Measurements from ENCODE around the gene WIPF2.

WIPF2 gene

DNA sequence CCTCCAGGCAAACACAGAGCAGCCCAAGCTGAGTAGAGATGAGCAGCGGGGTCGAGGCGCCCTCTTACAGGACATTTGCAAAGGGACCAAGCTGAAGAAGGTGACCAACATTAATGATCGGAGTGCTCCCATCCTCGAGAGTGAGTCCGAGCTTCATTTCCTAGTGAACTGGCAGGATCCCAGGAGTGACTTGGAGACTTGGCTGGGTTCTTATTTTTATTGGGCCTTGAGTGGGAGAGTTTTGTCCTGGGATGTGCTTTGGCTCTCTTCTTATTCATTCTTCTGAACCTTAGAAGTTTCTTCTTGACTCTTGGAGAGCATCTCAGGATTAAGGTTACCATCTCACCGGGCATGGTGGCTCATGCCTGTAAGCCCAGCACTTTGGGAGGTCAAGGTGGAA is 41.4 kb downstream of the WIPF2 start:
- TF ChIP-seq, protein P1, sequence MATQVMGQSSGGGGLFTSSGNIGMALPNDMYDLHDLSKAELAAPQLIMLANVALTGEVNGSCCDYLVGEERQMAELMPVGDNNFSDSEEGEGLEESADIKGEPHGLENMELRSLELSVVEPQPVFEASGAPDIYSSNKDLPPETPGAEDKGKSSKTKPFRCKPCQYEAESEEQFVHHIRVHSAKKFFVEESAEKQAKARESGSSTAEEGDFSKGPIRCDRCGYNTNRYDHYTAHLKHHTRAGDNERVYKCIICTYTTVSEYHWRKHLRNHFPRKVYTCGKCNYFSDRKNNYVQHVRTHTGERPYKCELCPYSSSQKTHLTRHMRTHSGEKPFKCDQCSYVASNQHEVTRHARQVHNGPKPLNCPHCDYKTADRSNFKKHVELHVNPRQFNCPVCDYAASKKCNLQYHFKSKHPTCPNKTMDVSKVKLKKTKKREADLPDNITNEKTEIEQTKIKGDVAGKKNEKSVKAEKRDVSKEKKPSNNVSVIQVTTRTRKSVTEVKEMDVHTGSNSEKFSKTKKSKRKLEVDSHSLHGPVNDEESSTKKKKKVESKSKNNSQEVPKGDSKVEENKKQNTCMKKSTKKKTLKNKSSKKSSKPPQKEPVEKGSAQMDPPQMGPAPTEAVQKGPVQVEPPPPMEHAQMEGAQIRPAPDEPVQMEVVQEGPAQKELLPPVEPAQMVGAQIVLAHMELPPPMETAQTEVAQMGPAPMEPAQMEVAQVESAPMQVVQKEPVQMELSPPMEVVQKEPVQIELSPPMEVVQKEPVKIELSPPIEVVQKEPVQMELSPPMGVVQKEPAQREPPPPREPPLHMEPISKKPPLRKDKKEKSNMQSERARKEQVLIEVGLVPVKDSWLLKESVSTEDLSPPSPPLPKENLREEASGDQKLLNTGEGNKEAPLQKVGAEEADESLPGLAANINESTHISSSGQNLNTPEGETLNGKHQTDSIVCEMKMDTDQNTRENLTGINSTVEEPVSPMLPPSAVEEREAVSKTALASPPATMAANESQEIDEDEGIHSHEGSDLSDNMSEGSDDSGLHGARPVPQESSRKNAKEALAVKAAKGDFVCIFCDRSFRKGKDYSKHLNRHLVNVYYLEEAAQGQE (IDR thresholded peaks at IDR 0.05; ENCODE audit: insufficient read depth in 1 of 2, low read depth in 2 of 2, low read length in 2 of 2) = no peak
- TF ChIP-seq SIN3A (IDR thresholded peaks at IDR 0.05; ENCODE audit: borderline replicate concordance, insufficient read depth, low read length) (no peak), FOXP2 (optimal IDR thresholded peaks at IDR 0.05; ENCODE audit: borderline replicate concordance, extremely low read depth, extremely low read length, insufficient read depth) (no peak), POLR2AphosphoS5 (IDR thresholded peaks at IDR 0.05; ENCODE audit: low read depth, low read length) (no peak), TAF1 (IDR thresholded peaks at IDR 0.05; ENCODE audit: borderline replicate concordance, insufficient read depth, low read length) (no peak)

- TF ChIP-seq FOXP2 (optimal IDR thresholded peaks at IDR 0.05; ENCODE audit: borderline replicate concordance, extremely low read depth, extremely low read length, insufficient read depth) = no peak
- no peak for TF ChIP-seq POLR2AphosphoS5 (IDR thresholded peaks at IDR 0.05; ENCODE audit: low read depth, low read length)
- TF ChIP-seq, protein P1 (IDR thresholded peaks at IDR 0.05; ENCODE audit: insufficient read depth in 1 of 2, low read depth in 2 of 2, low read length in 2 of 2) = no peak
- TF ChIP-seq SIN3A (IDR thresholded peaks at IDR 0.05; ENCODE audit: borderline replicate concordance, insufficient read depth, low read length) = no peak
- TF ChIP-seq TAF1 (IDR thresholded peaks at IDR 0.05; ENCODE audit: borderline replicate concordance, insufficient read depth, low read length) = no peak
Measured at GRCh38 chr17:40264458-40265185, 45.5 kb downstream of the WIPF2 start.

- TF ChIP-seq, protein P1 (IDR thresholded peaks at IDR 0.05; ENCODE audit: insufficient read depth in 1 of 2, low read depth in 2 of 2, low read length in 2 of 2) = no peak
- TF ChIP-seq FOXP2 (optimal IDR thresholded peaks at IDR 0.05; ENCODE audit: borderline replicate concordance, extremely low read depth, extremely low read length, insufficient read depth) = no peak
- TF ChIP-seq POLR2AphosphoS5 (IDR thresholded peaks at IDR 0.05; ENCODE audit: low read depth, low read length) = no peak
- no peak for TF ChIP-seq TAF1 (IDR thresholded peaks at IDR 0.05; ENCODE audit: borderline replicate concordance, insufficient read depth, low read length)
- no peak for TF ChIP-seq SIN3A (IDR thresholded peaks at IDR 0.05; ENCODE audit: borderline replicate concordance, insufficient read depth, low read length)
Measured at GRCh38 chr17:40265337-40265736, 46.2 kb downstream of the WIPF2 start.

DNA sequence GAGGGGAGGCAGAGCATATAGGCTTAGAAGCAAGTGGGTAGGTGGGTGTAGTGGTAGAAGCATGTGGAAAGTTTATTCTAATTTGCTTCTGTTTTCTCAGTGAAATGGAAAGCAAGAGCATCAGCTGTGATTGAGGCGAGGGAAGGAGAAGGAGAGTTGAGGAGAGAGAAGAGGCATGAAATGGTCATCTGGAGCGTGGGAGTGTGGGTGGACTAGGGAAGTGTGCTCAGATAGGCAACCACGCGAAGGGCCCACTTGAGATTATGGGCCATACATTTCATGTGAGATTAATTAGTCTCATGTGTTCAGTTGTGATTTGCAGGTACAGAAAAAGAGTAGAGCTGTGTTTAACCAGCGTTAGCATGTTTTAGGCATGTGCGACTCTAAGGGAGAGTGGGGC is 47.8 kb downstream of the WIPF2 start:
- TF ChIP-seq, protein P1 (IDR thresholded peaks at IDR 0.05; ENCODE audit: insufficient read depth in 1 of 2, low read depth in 2 of 2, low read length in 2 of 2) = no peak
- TF ChIP-seq FOXP2 (optimal IDR thresholded peaks at IDR 0.05; ENCODE audit: borderline replicate concordance, extremely low read depth, extremely low read length, insufficient read depth) = no peak
- TF ChIP-seq TAF1 (IDR thresholded peaks at IDR 0.05; ENCODE audit: borderline replicate concordance, insufficient read depth, low read length) = no peak
- TF ChIP-seq POLR2AphosphoS5 (IDR thresholded peaks at IDR 0.05; ENCODE audit: low read depth, low read length) = no peak
- TF ChIP-seq SIN3A (IDR thresholded peaks at IDR 0.05; ENCODE audit: borderline replicate concordance, insufficient read depth, low read length) = no peak

Data from PFSK-1 (cell line).